Fibroblast of lung (primary cell): ENCODE measurements around the gene CREB3L1. TPM values are rescaled to one million over a fixed set of nuclear protein-coding genes. Genes with fewer than 3 reads are reported as not detected.
A peak's percentile ranks its signal among the peaks of the same experiment; 100 is the strongest.

Source experiments
- DNase-seq, 2 donors: peaks; one replicate each; pipeline versions ENCODE4 v3.0.0 to v3.0.0-alpha.2; 2010; ENCODE audit warnings: low read depth in 2 of 2
- H2AFZ ChIP-seq: 2 replicates; pipeline ENCODE4 v1.5.1; 2012; ENCODE audit warnings: low read length, control low read depth, inconsistent platforms
- H3K27ac ChIP-seq: 2 replicates; pipeline ENCODE4 v1.5.1; 2011; ENCODE audit warnings: low read length, control low read depth; ENCODE audit not compliant: insufficient read depth
- H3K27me3 ChIP-seq: 2 replicates; pipeline ENCODE4 v1.5.1; 2011; ENCODE audit warnings: mild to moderate bottlenecking, low read length; ENCODE audit not compliant: control insufficient read depth, insufficient read depth
- H3K36me3 ChIP-seq: 2 replicates; pipeline ENCODE4 v1.5.1; 2011; ENCODE audit warnings: low read length; ENCODE audit not compliant: control insufficient read depth, insufficient read depth
- H3K4me1 ChIP-seq: 2 replicates; pipeline ENCODE4 v1.5.1; 2011; ENCODE audit warnings: low read length; ENCODE audit not compliant: control insufficient read depth, insufficient read depth; ENCODE audit errors: extremely low read depth
- H3K4me2 ChIP-seq: 2 replicates; pipeline ENCODE4 v1.5.1; 2011; ENCODE audit warnings: low read length, control low read depth; ENCODE audit not compliant: insufficient read depth; ENCODE audit errors: extremely low read depth
- H3K4me3 ChIP-seq, 4 experiments: fragments of 200-600 bp in 1 of 4; sonication (generic) in 1 of 4; replicated peaks in 1 of 4; 2 replicates each; pipeline ENCODE4 v1.5.1; 2011 to 2016; ENCODE audit warnings: low read length in 4 of 4, low read depth in 3 of 4, mild to moderate bottlenecking in 3 of 4, control low read depth in 2 of 4, inconsistent platforms in 1 of 4, mixed read lengths in 1 of 4; ENCODE audit not compliant: insufficient read depth in 1 of 4; ENCODE audit errors: control extremely low read depth in 1 of 4
- H3K79me2 ChIP-seq: 2 replicates; pipeline ENCODE4 v1.5.1; 2012; ENCODE audit warnings: mild to moderate bottlenecking, low read length, inconsistent platforms; ENCODE audit not compliant: control insufficient read depth, insufficient read depth
- H3K9ac ChIP-seq: 2 replicates; pipeline ENCODE4 v1.5.1; 2011; ENCODE audit warnings: mild to moderate bottlenecking, low read length, control low read depth; ENCODE audit not compliant: insufficient read depth
- H3K9me3 ChIP-seq: 2 replicates; pipeline ENCODE4 v1.5.1; 2012; ENCODE audit warnings: low read depth, low read length; ENCODE audit not compliant: control insufficient read depth, insufficient read depth
- H4K20me1 ChIP-seq: 2 replicates; pipeline ENCODE4 v1.5.1; 2011; ENCODE audit warnings: low read length; ENCODE audit not compliant: control insufficient read depth, insufficient read depth; ENCODE audit errors: extremely low read depth
- CTCF ChIP-seq, 2 donors: IDR thresholded peaks in 1 of 2; conservative IDR thresholded peaks in 1 of 2; 1 replicate in 1 of 2; 2 replicates in 1 of 2; pipeline ENCODE4 v1.5.1; 2011 to 2012; ENCODE audit warnings: low read length in 2 of 2, control low read depth in 1 of 2, inconsistent platforms in 1 of 2, low read depth in 1 of 2, mild to moderate bottlenecking in 1 of 2
- EZH2 ChIP-seq: IDR thresholded peaks from 2 replicates; pipeline ENCODE4 v1.5.1; 2012; ENCODE audit warnings: low read length, control low read depth, mild to moderate bottlenecking; ENCODE audit errors: missing control alignments
- polyA plus RNA-seq, 2 donors: library from polyadenylated mRNA; depleted of rRNA in 1 of 2; stranded (reverse) in 1 of 2; unstranded in 1 of 2; fragments of >200 nt; gene quantifications; 2 replicates each; pipeline ENCODE4 v1.2.1, GENCODE V29; 2011 to 2012; ENCODE audit warnings: missing spikeins in 1 of 2
- total RNA-seq: library from RNA; depleted of rRNA; stranded (reverse); fragments of >200 nt; gene quantifications from 2 replicates; pipeline ENCODE4 v1.2.1, GENCODE V29; 2014

Gene CREB3L1
- total and polyA plus RNA-seq, 2 donors (not counting 1 experiment from before 2014, with no cell fraction given): 18.8 to 28.4 TPM

- TF ChIP-seq CTCF (conservative IDR thresholded peaks at IDR 0.05 in 1 of 2, IDR thresholded peaks at IDR 0.05 in 1 of 2; ENCODE audit: low read depth in 1 of 2, low read length in 2 of 2) (peak; percentile 60 to 85), EZH2 (no peak)
- H3K27ac ChIP-seq: no peak overlapping the region
- peaks cover 6% of the 10 kb centered on the region for H3K36me3 ChIP-seq
- H3K79me2 ChIP-seq: peaks cover 9% of the 10 kb centered on the region
- no peak overlapping the region for H3K9ac ChIP-seq
- H2AFZ ChIP-seq: no peak overlapping the region
- no peak overlapping the region for H3K4me3 ChIP-seq
- no peaks in the 10 kb centered on the region for H4K20me1 ChIP-seq
- no peaks in the 10 kb centered on the region for H3K27me3 ChIP-seq
- no peaks in the 10 kb centered on the region for H3K9me3 ChIP-seq
- H3K4me2 ChIP-seq: no peak overlapping the region
- peak; percentile 26 to 61 for DNase-seq
- H3K4me1 ChIP-seq: peaks cover 18% of the 10 kb centered on the region
Observed at GRCh38 chr11:46367244-46367915, 89.9 kb downstream of the CREB3L1 start.

GRCh38 chr11:46367916-46368267, 90.4 kb downstream of the CREB3L1 start:
- peaks cover 5% of the 10 kb centered on the region for H3K79me2 ChIP-seq
- no peak for DNase-seq
- no peak overlapping the region for H3K4me3 ChIP-seq
- no peak overlapping the region for H3K4me2 ChIP-seq
- no peaks in the 10 kb centered on the region for H3K9me3 ChIP-seq
- H2AFZ ChIP-seq: no peak overlapping the region
- H4K20me1 ChIP-seq: no peaks in the 10 kb centered on the region
- H3K27me3 ChIP-seq: no peaks in the 10 kb centered on the region
- TF ChIP-seq CTCF (conservative IDR thresholded peaks at IDR 0.05 in 1 of 2, IDR thresholded peaks at IDR 0.05 in 1 of 2; ENCODE audit: low read depth in 1 of 2, low read length in 2 of 2) (no peak), EZH2 (no peak)
- no peak overlapping the region for H3K27ac ChIP-seq
- peaks cover 13% of the 10 kb centered on the region for H3K4me1 ChIP-seq
- H3K36me3 ChIP-seq: peaks cover 6% of the 10 kb centered on the region
- no peak overlapping the region for H3K9ac ChIP-seq

GRCh38 chr11:46369458-46370152, 92.1 kb downstream of the CREB3L1 start:
- H3K9me3 ChIP-seq: no peaks in the 10 kb centered on the region
- no peaks in the 10 kb centered on the region for H3K79me2 ChIP-seq
- peak; percentile 85 to 97 for TF ChIP-seq CTCF (conservative IDR thresholded peaks at IDR 0.05 in 1 of 2, IDR thresholded peaks at IDR 0.05 in 1 of 2; ENCODE audit: low read depth in 1 of 2, low read length in 2 of 2)
- no peak for TF ChIP-seq EZH2
- DNase-seq: peak; percentile 69 to 72
- no peak overlapping the region for H3K27ac ChIP-seq
- H4K20me1 ChIP-seq: no peaks in the 10 kb centered on the region
- H3K27me3 ChIP-seq: no peaks in the 10 kb centered on the region
- H3K9ac ChIP-seq: no peak overlapping the region
- no peak overlapping the region for H3K4me2 ChIP-seq
- H3K4me3 ChIP-seq: no peak overlapping the region
- H3K4me1 ChIP-seq: peaks cover 6% of the 10 kb centered on the region
- peaks cover 8% of the 10 kb centered on the region for H3K36me3 ChIP-seq
- H2AFZ ChIP-seq: no peak overlapping the region
